Stimulated activated CD8-positive, alpha-beta memory T cell treated with anti-CD3 and anti-CD28 coated beads, Interleukin-7, amount 100 ng/mL, for 4 hours (primary cell): ENCODE data around the gene ZNF280A.
"Not testable (repeated sequence)": the region's sequence is repeated elsewhere in the genome, so short reads cannot be mapped to it uniquely, and the experiment has no call there.

Experiments used
- DNase-seq, 2 donors: peaks; one replicate each; pipeline ENCODE4 v3.0.0-alpha.2; 2020; ENCODE audit warnings: low read depth in 2 of 2

Gene ZNF280A

GRCh38 chr22:22513619-22514018 lies 6.5 kb downstream of the ZNF280A start:
- no peak for DNase-seq

GRCh38 chr22:22512951-22513350 lies 7.1 kb downstream of the ZNF280A start:
- DNase-seq: no peak

GRCh38 chr22:22510833-22511232 lies 9.2 kb downstream of the ZNF280A start:
- DNase-seq: not testable (repeated sequence)

- not testable (repeated sequence) for DNase-seq
These were observed 10.2 kb downstream of the ZNF280A start for GRCh38 chr22:22509912-22510311.

- DNase-seq: peak; percentile 50 to 72
These were observed 11.5 kb downstream of the ZNF280A start, which contains the start of gene ZNF280B for GRCh38 chr22:22508274-22509176. Gene ZNF280B (minus strand): TSS chr22:22508742. CDS start chr22:22489398, 19,344 bp downstream.

GRCh38 chr22:22507743-22508273 lies 12.3 kb downstream of the ZNF280A start:
- DNase-seq: no peak

GRCh38 chr22:22506736-22507135 lies 13.3 kb downstream of the ZNF280A start:
- DNase-seq: no peak

GRCh38 chr22:22498267-22498666 lies 21.8 kb downstream of the ZNF280A start:
- DNase-seq: no peak

- DNase-seq: not testable (repeated sequence)
These were observed 28.5 kb downstream of the ZNF280A start for GRCh38 chr22:22491589-22491988.

- DNase-seq: no peak
These were observed 31.3 kb downstream of the ZNF280A start for GRCh38 chr22:22488736-22489135.

GRCh38 chr22:22487869-22488597 lies 32.0 kb downstream of the ZNF280A start:
- DNase-seq: no peak

GRCh38 chr22:22487059-22487458 lies 33.0 kb downstream of the ZNF280A start:
- DNase-seq: no peak

- DNase-seq: no peak
These were observed 33.8 kb downstream of the ZNF280A start for GRCh38 chr22:22486132-22486899.

GRCh38 chr22:22485524-22485923 lies 34.5 kb downstream of the ZNF280A start:
- no peak for DNase-seq

GRCh38 chr22:22484023-22484422 lies 36.0 kb downstream of the ZNF280A start:
- no peak for DNase-seq

- DNase-seq: no peak
These were observed 39.1 kb downstream of the ZNF280A start for GRCh38 chr22:22480940-22481339.

GRCh38 chr22:22479999-22480532 lies 40.0 kb downstream of the ZNF280A start:
- DNase-seq: no peak

- no peak for DNase-seq
These were observed 41.0 kb downstream of the ZNF280A start for GRCh38 chr22:22479116-22479515.

GRCh38 chr22:22478470-22478869 lies 41.6 kb downstream of the ZNF280A start:
- no peak for DNase-seq

GRCh38 chr22:22474733-22475132 lies 45.3 kb downstream of the ZNF280A start:
- no peak for DNase-seq

- DNase-seq: not testable (repeated sequence)
These were observed 49.0 kb downstream of the ZNF280A start for GRCh38 chr22:22471104-22471503.
